MM.1S (cell line): ENCODE measurements around the gene FAM131C.

Source experiments
- CTCF ChIP-seq: fragments of 300-600 bp; sonication (generic); IDR thresholded peaks from 2 replicates; pipeline ENCODE4 v1.5.1; 2016; ENCODE audit warnings: antibody characterized with exemption, low read length, mixed read lengths
- EZH2 ChIP-seq: fragments of 300-600 bp; sonication (generic); optimal IDR thresholded peaks from 2 replicates; pipeline ENCODE3; 2017; ENCODE audit warnings: low read depth, mild to moderate bottlenecking, antibody characterized with exemption, low read length, mixed read lengths

GRCh38 chr1:16047791-16048475 is 25.5 kb downstream of the FAM131C start:
- TF ChIP-seq CTCF (no peak), EZH2 (no peak)
